GM18499 (cell line): ENCODE measurements around the gene TOR1AIP1.
"Not testable (repeated sequence)": the region's sequence is repeated elsewhere in the genome, so short reads cannot be mapped to it uniquely, and the experiment has no call there.

Experiments
- ATAC-seq: cut with Tn5 transposase; IDR thresholded peaks from one replicate; pipeline ENCODE4 v1.9.1; 2021; ENCODE audit warnings: moderate number of reproducible peaks; ENCODE audit not compliant: insufficient read depth, unreplicated experiment

Gene TOR1AIP1

GRCh38 chr1:179935909-179936496, 53.9 kb downstream of the TOR1AIP1 start:
- ATAC-seq = no peak

- ATAC-seq = no peak
Observed at GRCh38 chr1:179937668-179938254, 55.7 kb downstream of the TOR1AIP1 start.

DNA sequence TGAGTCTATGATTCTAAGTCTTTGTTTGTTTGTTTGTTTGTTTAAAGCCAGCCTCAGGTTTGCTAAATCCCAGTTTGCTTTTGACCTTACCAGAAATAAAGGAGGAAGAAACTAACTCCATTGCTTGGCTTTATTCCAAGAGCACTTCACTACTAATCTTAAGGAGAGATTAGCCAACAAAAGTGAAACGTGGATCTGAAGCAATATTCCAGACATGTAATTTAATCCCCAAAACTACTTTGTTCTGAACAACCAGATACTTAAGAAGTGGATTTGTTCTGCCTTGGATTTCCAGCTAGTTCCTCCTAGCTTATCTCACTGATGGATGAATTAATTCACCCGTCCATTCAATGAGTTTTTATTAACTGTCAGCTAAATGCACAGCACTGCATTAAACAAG, 56.7 kb downstream of the TOR1AIP1 start:
- ATAC-seq = no peak

DNA sequence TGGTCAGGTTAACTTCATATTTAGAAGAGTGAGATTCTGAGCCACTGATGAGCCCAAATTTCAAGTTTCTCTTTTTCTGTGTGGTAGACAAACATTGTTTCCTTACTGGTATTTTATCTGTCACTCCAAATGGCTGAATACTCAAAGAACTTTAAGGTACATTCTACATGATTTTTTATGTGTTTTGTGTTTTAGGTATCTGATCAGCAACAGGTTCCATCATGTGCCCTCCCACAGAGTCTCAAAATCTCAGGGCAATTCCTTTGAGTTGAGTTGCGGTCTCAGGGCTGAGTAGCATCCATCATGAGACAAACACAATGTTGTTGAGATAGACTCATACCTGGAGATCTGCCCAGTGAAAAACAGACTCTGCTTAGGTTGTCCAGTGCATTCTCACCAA, 57.9 kb downstream of the TOR1AIP1 start:
- ATAC-seq = no peak

- no peak for ATAC-seq
Observed at GRCh38 chr1:179941454-179941853, 59.4 kb downstream of the TOR1AIP1 start.

- ATAC-seq = no peak
Observed at GRCh38 chr1:179950651-179951050, 68.6 kb downstream of the TOR1AIP1 start.

DNA sequence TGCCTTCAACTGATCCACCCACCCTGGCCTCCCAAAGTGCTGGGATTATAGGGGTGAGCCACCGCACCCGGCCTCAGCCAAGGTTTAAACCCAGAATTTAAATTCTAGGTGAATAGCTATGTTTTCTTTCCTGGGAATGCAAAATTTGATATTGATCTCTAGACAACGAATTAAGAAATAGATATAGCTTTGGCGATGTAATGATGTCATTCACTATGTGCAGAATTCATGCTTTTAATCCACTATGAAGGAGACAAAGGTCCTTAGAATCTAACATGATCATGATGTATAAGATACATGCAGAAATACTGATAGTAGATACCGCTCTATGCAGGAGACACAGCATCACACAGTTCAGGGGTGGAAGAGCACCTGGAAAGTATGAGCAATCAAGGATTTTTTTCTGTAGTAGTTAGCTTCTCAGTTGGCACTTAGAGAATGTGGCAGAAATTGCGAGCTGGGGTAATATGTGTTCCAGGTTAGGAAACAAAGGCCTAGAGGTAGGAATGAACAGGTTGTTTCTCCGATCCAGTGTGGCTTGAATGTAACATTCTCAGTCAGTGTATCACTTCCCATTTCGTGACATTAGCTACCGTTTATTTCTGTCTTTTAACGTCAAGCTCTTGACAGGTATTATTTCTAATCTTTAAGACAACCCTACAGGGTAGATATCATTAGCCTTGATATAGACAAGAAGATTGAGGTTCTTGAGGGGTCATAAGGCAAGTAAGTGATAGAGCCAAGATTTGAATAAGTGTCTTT, 69.5 kb downstream of the TOR1AIP1 start:
- ATAC-seq = no peak

GRCh38 chr1:179952186-179952585, 70.1 kb downstream of the TOR1AIP1 start:
- no peak for ATAC-seq

DNA sequence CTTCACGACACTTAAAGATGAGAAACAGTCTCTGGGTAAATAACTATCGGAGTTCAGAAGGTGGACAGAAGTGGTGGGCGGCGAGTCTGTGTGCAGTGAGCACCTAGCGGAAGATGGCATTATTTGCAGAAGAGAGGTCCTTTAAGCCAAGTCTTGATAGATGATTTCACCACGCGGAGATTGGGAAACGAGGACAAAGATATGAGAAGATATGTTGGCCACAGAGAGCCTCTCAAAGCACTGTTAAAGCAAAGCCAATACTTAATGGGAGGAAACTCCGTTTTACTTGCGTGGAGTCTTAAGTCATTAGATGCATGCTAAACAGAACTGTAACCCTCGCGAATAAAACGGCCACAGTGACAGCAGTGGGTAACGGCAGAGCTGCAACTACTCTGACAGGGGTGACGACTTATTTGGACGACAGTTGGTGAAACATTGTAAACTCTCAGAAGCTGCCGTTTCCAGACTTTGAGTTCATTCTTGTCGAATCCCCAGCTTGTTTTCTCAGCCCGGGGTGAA, 71.9 kb downstream of the TOR1AIP1 start:
- ATAC-seq = no peak

DNA sequence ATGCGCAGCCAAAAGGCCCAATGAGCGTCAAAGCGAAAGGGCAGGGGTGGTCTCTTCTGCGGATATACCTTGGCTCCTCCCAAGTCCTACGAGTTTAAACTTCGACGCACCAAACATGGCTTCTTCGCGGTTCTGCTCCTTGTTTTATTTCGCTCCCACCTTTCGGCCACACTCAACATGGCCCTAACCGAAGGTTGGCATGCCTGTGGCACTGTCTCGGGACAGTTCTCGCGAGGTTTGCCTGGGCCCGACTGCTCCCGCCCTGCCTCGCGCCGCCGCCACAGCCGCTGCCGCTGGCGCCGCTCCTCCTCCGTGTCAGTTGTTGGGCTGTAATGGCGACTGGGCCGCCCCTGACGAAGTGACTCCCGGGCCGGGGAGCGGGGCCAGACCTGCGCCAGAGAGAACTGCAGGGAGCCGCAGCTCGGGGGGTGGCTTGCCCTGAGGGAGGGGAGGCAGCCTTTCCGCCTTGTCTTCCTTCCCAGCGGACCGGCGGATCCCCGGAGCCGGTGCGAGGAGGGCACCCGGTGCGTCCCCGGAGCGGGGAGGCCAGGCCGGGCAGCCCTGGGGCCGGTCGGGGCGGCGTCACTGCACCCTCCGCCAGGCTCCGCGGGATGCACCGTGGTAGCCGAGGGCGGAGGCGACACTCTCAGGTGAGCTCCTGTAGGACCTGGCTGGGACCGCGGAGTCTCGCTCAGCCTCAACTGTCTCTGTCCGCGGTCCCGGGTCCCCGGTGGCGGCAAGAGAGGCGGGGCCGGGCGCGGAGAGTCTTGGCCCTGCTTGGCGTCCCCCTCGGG, 72.6 kb downstream of the TOR1AIP1 start, which contains the start of gene CEP350:
Gene CEP350 (plus strand): TSS at position 318 of the 794 bp plus-strand sequence. CDS start 31,372 bp downstream, outside the sequence.
- peak; percentile 90 for ATAC-seq

- no peak for ATAC-seq
Observed at GRCh38 chr1:179955287-179955680, 73.2 kb downstream of the TOR1AIP1 start.

DNA sequence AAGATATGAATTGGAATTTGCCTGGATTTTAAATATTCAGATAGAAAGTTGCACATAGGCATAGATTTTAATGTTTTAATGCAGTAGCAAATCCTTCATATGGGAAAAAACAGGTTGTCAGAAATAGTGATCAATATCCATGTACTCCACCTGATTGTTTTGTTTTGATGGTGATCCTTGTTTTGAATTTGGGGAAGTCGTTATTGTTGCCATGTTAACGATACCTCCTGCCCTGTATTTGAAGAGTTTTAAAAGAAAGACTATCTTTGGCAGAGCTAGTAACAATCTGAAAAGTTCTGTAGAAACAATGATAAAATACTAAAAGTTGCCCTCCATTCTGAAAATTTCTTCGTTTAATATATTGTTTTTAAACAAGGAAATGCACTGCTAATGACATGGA, 73.6 kb downstream of the TOR1AIP1 start:
- no peak for ATAC-seq

DNA sequence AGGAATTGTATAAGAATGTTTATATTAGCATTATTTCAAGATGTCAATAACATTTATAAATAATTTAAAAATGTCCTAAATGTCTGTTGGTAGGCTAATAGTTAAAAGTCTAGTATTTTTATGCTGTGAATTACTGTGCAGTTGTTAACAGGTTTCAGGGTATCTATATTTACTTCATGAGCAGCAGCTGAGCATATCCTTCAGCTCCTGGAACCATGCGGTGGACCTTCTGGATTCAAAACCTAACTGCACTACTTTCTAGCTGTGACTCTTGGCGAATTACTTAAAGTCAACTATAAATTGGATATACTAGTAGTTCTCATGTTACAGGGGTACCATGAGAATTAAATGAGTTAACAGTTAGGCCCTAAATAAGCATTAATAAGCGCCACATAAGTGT, 76.3 kb downstream of the TOR1AIP1 start:
- ATAC-seq = no peak

- ATAC-seq = not testable (repeated sequence)
Observed at GRCh38 chr1:179962168-179962567, 80.1 kb downstream of the TOR1AIP1 start.

DNA sequence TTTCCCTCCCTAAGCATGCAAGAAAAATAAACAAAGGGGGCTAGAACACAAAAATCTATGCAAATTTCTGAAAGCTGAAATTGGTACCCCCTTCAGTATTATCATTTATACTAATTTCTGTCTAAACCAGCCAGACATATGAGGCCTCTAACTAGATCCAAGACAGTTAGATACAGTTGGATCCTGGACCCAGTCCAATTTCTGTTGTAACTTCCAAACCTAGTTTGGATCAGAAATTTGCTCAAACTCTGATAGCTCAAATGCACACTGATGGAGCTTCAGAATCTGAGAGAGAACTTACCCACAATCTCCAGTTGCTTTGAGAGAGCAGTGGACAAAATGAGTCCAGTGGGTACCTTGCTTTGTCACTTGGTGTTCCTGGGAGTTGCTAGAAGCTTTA, 84.5 kb downstream of the TOR1AIP1 start:
- no peak for ATAC-seq

- ATAC-seq = no peak
Observed at GRCh38 chr1:179968284-179968993, 86.4 kb downstream of the TOR1AIP1 start.

GRCh38 chr1:179968994-179969919, 87.2 kb downstream of the TOR1AIP1 start:
- no peak for ATAC-seq
